GM18870 (cell line): ENCODE measurements around the gene CRADD.
"Not testable (repeated sequence)": the region's sequence is repeated elsewhere in the genome, so short reads cannot be mapped to it uniquely, and the experiment has no call there.

Experiments
- ATAC-seq: cut with Tn5 transposase; IDR thresholded peaks from one replicate; pipeline ENCODE4 v1.9.1; 2021; ENCODE audit warnings: moderate library complexity; ENCODE audit not compliant: unreplicated experiment

CRADD gene

GRCh38 chr12:93677195-93678064 is at the start of gene CRADD:
TSS of gene CRADD (plus strand) at chr12:93677375.
- ATAC-seq = peak; percentile 94

DNA sequence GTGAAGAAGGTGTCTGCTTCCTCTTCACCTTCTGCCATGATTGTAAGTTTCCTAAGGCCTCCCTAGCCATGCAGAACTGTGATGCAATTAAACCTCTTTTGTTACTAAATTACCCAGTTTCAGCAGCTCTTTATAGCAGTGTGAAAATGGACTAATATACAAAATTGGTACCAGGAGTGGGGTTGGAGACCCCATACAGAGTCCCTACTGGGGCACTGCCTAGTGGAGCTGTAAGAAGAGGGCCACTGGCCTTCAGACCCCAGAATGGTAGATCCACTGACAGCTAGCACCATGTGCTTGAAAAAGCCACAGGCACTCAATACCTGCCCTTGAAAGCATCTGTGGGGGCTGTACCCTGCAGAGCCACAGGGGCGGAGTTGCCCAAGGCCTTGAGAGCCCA is 44.8 kb upstream of the CRADD start:
- ATAC-seq = no peak

DNA sequence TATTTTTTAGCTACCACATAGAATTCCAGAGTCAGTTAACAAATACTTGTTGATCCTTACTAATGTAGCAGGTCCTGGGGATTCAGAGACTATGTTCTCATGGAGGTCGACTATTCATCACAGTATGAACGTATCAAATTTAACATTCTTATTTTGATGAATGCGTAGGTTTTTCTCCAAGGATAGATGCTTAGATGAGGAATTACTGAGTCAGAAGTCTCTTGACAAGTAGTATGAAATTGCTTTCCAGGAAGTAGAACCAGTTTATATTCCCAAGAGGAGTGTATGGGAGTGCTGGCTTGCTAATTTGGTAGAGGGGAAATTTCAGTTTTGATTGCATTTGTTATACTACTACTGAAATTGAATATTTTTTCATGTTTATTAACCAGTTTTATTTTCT is 42.8 kb upstream of the CRADD start:
- no peak for ATAC-seq

DNA sequence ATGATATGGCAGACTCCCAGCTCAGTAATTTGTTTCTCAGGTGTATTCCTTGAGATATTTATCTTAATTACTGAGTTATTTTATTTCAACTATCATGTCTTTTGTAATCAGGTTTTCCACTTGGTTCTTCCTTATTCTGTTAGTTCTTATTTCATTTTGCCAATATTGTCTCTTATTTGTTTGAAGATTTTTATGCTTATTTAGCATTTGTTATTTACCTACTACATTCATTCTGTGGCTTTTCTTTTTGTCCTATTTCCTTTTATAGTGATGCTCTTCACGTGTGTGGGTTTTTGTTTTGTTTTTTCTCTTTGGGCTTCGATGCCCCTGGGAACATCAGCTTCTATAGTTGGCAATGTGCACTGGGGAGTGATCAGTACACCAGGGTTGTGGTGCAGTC is 40.5 kb upstream of the CRADD start:
- no peak for ATAC-seq

DNA sequence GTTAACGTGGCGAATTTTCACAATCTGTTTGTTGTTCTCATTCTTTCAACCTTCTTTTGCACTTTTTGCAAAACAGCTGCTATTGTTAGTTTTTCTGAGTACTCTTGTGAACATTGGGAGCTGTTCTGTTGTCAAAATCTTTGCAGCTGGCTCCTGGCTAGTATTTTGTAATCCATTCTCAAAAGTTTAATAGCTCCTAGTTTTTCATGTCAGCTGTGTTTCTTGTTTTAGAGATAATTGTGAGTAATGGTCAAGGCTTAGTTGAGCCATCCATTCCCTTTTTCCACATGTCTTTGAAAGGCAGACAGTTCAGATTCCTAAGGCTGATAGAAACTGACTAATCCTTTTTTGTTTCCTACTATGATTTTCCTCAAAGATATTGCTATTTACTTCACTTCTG is 39.1 kb upstream of the CRADD start:
- no peak for ATAC-seq

GRCh38 chr12:93638954-93639353 is 38.2 kb upstream of the CRADD start:
- no peak for ATAC-seq

DNA sequence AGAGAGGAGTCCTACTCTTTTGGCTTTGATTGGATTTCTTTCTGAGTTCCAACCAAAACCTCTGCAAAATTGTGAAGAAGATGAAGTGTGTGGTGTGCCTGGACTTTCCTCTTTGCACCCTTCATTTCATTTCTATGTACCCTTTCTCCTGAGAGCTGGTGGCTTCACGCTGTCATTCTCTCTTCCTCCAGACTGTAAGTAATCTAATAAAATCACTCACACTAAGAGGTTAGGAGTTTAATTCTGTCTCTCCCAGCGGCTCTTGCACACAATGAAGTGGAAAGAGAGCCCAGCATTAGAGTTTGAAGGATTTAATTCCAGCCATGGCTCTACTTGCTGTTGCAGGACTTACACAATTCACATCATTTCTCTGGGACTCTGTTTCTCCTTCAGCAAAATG is 37.8 kb upstream of the CRADD start:
- ATAC-seq = no peak

DNA sequence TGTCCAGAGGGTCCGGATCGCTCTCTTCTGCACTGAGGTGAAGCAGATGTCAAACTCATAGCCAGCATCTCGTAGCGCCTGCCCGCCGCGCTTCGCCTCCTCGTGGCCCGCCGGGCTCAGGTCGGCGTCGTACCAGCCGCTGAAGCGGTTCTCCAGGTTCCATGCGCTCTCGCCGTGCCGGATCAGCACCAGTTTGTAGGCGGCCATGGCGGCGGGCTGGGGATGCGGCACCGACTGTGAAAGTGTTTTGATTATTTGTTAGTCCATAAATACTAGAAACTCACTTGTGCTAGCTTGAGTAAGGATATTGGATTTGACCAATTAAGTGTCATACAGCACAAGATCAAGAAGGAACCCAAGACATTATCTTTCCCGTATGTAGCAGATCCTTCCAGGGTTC is 35.8 kb upstream of the CRADD start:
- not testable (repeated sequence) for ATAC-seq

DNA sequence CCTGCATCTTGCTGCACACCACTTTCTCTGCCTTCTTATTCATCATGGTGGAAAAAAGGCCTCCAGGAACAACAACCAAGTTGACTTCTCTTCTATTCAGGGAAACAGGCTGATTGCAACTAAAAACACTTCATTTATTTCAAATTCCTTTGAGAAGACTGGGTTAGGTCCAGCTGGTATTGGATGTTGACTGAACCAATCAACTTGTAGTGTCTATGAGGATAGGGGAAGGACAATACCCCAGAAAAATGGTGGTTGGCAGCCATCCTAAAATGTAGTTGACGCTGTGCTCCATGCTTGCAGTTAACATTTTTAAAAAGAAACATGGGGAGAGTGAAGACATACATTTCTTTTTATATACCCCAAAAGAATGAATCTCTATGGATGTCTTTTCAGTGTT is 34.4 kb upstream of the CRADD start:
- no peak for ATAC-seq

DNA sequence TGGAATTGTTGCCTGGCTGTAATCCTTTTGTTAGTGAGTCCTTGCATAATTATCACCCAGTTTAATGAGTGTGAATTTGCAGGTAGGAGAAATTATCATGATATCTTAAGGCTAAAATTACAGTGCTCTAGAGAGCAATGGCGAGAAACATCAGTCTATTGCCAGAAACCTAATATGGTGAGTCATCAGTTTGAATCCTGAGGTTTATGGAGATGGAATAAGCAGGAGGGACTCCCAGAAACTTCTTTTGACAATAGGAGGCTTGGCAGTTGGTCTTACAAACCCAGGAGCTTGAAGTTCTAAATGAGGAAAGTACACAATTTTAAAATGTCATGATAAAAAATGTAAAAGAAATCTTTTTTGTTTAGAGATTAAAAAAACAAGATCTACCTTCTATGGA is 31.5 kb upstream of the CRADD start:
- no peak for ATAC-seq

DNA sequence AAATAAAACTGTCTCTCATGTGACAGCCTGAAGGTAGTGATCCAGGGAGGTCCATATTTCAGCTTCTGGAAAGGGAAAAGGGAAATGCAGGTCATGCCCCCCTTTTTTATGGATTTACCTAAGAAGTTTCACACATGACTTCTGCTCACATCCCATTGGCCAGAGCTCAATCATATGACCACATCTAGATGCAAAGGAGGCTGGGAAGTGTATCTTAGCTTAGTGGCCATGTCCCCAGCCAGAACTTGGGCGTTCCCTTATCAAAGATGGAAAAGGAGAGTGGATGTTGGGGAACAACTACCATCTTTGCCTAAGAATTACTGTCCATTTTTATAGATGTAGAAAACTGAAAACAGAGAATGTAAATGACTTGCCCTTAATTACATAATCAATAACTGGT is 26.5 kb upstream of the CRADD start:
- ATAC-seq = no peak

DNA sequence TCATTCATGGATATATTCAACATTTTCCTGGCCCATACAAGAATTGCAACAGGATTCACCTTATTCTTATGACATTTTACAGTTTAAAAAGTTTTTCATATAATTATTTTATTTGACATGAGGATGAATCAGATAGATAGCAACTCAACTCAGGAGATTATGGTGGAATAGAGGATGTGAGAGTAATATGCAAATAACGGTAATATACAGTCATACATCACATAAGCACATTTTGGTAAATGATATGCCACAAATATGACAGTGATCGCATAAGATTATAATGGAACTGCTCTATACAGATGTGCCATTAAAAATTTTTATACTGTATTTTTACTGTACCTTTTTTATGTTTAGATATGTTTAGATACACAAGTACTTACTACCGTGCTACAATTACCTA is 24.1 kb upstream of the CRADD start:
- peak; percentile 65 for ATAC-seq

DNA sequence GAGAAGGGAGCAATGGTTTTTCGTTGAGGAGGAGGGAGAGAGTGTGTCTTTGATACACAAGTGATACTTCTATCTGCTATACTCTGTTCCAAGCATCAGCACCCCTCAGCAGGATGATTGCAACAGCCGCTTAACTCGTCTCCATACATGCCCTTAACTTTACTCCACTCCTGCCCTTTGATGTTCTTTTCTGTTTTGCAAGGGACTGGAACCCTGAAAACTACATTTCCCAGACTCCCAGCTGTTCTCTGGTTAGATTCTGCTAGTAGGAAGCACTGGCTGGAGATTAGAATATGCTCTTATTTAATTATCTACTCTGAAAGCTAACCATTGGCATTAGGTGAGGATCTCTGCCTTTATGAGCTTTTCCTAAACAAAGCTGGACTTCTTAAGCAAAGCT is 23.5 kb upstream of the CRADD start:
- ATAC-seq = no peak

- ATAC-seq = no peak
Observed at GRCh38 chr12:93654421-93654820, 22.8 kb upstream of the CRADD start.

- no peak for ATAC-seq
Observed at GRCh38 chr12:93657071-93657470, 20.1 kb upstream of the CRADD start.

GRCh38 chr12:93661021-93661420 is 16.2 kb upstream of the CRADD start:
- no peak for ATAC-seq

DNA sequence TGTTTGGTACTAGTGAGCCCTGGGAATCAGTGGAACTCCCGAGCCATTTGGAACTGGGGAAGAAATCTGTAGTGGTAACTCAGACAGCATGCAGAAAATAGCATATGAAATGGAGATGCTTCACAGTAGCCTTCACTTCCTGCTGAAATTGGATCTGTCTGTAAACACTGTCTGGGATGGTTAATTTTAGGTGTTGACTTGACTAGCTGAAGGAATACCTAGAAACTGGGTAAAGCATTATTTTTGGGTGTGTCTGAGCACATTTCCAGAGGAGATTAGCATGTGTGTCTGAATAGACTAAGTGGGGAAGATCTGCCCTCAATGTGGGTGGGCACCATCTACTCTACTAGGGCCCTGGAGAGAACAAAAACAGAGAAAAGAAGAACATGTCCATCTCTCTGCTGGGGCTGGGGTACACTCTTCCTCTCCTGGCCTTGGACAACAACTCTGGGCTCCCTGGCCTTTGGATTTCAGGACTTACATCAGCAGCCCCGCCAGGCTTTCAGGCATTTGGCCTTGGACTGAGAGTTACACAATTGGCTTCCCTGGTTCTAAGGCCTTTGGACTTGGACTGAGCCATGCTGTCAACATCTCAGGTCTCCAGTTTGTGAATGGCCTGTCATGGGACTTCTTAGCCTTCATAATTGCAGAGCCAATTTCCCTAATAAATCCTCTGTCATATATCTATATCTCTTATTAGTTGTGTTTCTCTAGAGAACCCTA is 14.0 kb upstream of the CRADD start:
- ATAC-seq = no peak

- no peak for ATAC-seq
Observed at GRCh38 chr12:93663729-93664084, 13.5 kb upstream of the CRADD start.

- no peak for ATAC-seq
Observed at GRCh38 chr12:93664573-93665138, 12.5 kb upstream of the CRADD start.

GRCh38 chr12:93667672-93668071 is 9.5 kb upstream of the CRADD start:
- no peak for ATAC-seq

GRCh38 chr12:93668919-93669418 is 8.2 kb upstream of the CRADD start:
- ATAC-seq = peak; percentile 82

DNA sequence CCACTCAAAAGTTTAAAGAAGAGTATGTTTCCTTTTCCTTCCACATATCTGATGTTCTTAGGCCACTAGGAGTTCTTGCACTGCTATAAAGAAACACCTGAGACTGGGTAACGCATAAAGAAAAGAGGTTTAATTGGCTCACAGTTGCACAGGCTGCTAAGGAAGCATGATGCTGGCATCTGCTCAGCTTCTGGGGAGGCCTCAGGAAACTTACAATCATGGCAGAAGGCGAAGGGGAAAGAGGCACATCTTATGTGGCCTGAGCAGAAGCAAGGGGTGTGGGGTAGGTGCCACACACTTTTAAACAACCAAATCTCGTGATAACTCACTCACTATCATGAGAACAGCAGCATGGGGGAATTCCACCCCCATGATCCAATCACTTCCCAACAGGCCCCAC is 7.7 kb upstream of the CRADD start:
- no peak for ATAC-seq
